Neural progenitor cell (in vitro differentiated cells): Measurements from ENCODE around the gene NDUFA11.

Experiments used
- EZH2phosphoT487 ChIP-seq: fragments of 200-600 bp; sonication (generic); IDR thresholded peaks from 2 replicates; pipeline ENCODE4 v1.6.1; 2017; ENCODE audit warnings: antibody characterized with exemption
- TF ChIP-seq, protein P1 (sequence below): fragments of 200-600 bp; sonication (generic); IDR thresholded peaks from 2 replicates; pipeline ENCODE4 v1.5.1; 2017; ENCODE audit warnings: antibody characterized with exemption, mild to moderate bottlenecking

DNA sequence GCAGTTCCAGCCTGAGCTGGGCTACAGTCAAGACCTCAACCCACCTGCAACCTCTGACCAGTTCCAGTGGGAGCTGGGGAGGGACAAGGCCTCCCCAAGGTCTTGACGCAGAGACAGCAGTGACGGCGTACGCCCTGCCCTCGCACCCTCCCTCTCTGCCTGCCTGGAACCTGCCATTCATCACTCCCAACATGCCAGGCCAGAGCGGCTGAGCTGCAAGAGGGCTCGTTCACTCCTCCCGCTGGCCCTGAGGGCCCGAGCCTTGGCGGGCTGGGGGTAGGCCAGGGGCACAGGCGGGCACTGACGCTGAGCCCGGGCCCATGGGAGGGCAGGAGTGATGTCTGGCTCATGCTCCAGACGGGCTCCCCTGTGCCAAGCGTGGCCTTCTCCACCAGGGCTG is 8.2 kb downstream of the NDUFA11 start:
- no peak for TF ChIP-seq EZH2phosphoT487
- TF ChIP-seq, protein P1, sequence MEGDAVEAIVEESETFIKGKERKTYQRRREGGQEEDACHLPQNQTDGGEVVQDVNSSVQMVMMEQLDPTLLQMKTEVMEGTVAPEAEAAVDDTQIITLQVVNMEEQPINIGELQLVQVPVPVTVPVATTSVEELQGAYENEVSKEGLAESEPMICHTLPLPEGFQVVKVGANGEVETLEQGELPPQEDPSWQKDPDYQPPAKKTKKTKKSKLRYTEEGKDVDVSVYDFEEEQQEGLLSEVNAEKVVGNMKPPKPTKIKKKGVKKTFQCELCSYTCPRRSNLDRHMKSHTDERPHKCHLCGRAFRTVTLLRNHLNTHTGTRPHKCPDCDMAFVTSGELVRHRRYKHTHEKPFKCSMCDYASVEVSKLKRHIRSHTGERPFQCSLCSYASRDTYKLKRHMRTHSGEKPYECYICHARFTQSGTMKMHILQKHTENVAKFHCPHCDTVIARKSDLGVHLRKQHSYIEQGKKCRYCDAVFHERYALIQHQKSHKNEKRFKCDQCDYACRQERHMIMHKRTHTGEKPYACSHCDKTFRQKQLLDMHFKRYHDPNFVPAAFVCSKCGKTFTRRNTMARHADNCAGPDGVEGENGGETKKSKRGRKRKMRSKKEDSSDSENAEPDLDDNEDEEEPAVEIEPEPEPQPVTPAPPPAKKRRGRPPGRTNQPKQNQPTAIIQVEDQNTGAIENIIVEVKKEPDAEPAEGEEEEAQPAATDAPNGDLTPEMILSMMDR, result no peak
